T-cell (primary cell): ENCODE measurements around the gene AKIRIN2. TPM values are rescaled to one million over a fixed set of nuclear protein-coding genes. Genes with fewer than 3 reads are reported as not detected.
"Not testable (repeated sequence)": the region's sequence is repeated elsewhere in the genome, so short reads cannot be mapped to it uniquely, and the experiment has no call there.

Experiments
- ATAC-seq, 4 experiments: fragments of 200-7000 bp in 3 of 4; fragments of 150-1000 bp in 1 of 4; cut with Tn5 transposase; replicated peaks in 1 of 4; 1 replicate in 3 of 4; 2 replicates in 1 of 4; pipeline ENCODE4 v1.10.0; 2021; ENCODE audit warnings: moderate library complexity in 3 of 4, mild to moderate bottlenecking in 2 of 4, moderate number of reproducible peaks in 1 of 4
- CTCF ChIA-PET, 2 donors: fragments of 300-600 bp; sonication (Branson Sonifier 250); formaldehyde crosslinking; loops; one replicate each; lab custom pipeline; 2022; ENCODE audit warnings: antibody characterized with exemption in 2 of 2; lab: Charles Lee
- POLR2A ChIA-PET, 2 donors: fragments of 300-600 bp; sonication (Branson Sonifier 250); formaldehyde crosslinking; loops; one replicate each; lab custom pipeline; 2022; ENCODE audit warnings: antibody characterized with exemption in 2 of 2; lab: Charles Lee
- DNase-seq, 35 experiments: peaks; one replicate each; pipeline versions ENCODE4 v3.0.0 to v3.0.0-alpha.2; 2013 to 2023
- H3K27ac ChIP-seq: one replicate; pipeline ENCODE4 v1.5.1; 2013; ENCODE audit warnings: low read length
- H3K27me3 ChIP-seq, 2 experiments: replicated peaks in 1 of 2; 1 replicate in 1 of 2; 2 replicates in 1 of 2; pipeline versions ENCODE4 v1.6.1 to v1.7.0; 2013; ENCODE audit warnings: low read length in 1 of 2, mixed read lengths in 1 of 2; ENCODE audit not compliant: control insufficient read depth in 2 of 2, insufficient read depth in 2 of 2; ENCODE audit errors: extremely low read depth in 1 of 2
- H3K36me3 ChIP-seq, 2 donors: 1 replicate in 1 of 2; 2 replicates in 1 of 2; pipeline versions ENCODE4 v1.6.1 to v1.7.0; 2013; ENCODE audit warnings: low read length in 1 of 2; ENCODE audit not compliant: control insufficient read depth in 2 of 2, insufficient read depth in 1 of 2; ENCODE audit errors: extremely low read depth in 1 of 2
- H3K4me1 ChIP-seq, 2 experiments: 1 replicate in 1 of 2; 2 replicates in 1 of 2; pipeline versions ENCODE4 v1.6.1 to v1.7.0; 2013; ENCODE audit warnings: low read length in 2 of 2, mixed read lengths in 1 of 2; ENCODE audit not compliant: insufficient read depth in 2 of 2, control insufficient read depth in 1 of 2; ENCODE audit errors: extremely low read depth in 1 of 2
- H3K4me3 ChIP-seq, 2 donors: 1 replicate in 1 of 2; 2 replicates in 1 of 2; pipeline versions ENCODE4 v1.5.1 to v1.7.0; 2013; ENCODE audit warnings: mild to moderate bottlenecking in 2 of 2, low read length in 1 of 2, moderate library complexity in 1 of 2; ENCODE audit not compliant: control insufficient read depth in 1 of 2; ENCODE audit errors: extremely low read depth in 1 of 2
- H3K9me3 ChIP-seq: 2 replicates; pipeline ENCODE4 v1.7.0; 2013
- H3K27ac Mint-ChIP-seq, 2 donors: one replicate each; pipeline ENCODE4 v1.8.0; 2020 to 2021; ENCODE audit warnings: mild to moderate bottlenecking in 2 of 2, mixed read lengths in 2 of 2
- H3K27me3 Mint-ChIP-seq, 2 donors: one replicate each; pipeline ENCODE4 v1.8.0; 2021 to 2022; ENCODE audit warnings: mixed read lengths in 2 of 2
- H3K36me3 Mint-ChIP-seq: one replicate; pipeline ENCODE4 v1.8.0; 2021; ENCODE audit warnings: mixed read lengths
- H3K4me1 Mint-ChIP-seq, 3 donors: one replicate each; pipeline ENCODE4 v1.8.0; 2020 to 2022; ENCODE audit warnings: mixed read lengths in 3 of 3, mild to moderate bottlenecking in 1 of 3
- H3K4me3 Mint-ChIP-seq, 3 donors: one replicate each; pipeline ENCODE4 v1.8.0; 2020 to 2022; ENCODE audit warnings: mild to moderate bottlenecking in 3 of 3, mixed read lengths in 3 of 3, moderate library complexity in 3 of 3
- H3K9me3 Mint-ChIP-seq, 3 donors: one replicate each; pipeline ENCODE4 v1.8.0; 2020 to 2022; ENCODE audit warnings: mixed read lengths in 3 of 3
- WGBS: methylation state at CpG from one replicate; pipeline ENCODE4 v1.1.5; 2013; ENCODE audit warnings: missing lambda C conversion rate; ENCODE audit not compliant: insufficient coverage; 5-methylcytosine and 5-hydroxymethylcytosine counted together
- total RNA-seq, 35 experiments: library from RNA in 6 of 35; stranded (reverse) in 6 of 35; fragments of 120-200 nt in 1 of 35; gene quantifications; one replicate each; pipeline versions ENCODE4 v1.2.1 to v1.2.4 and lab custom pipeline; 2013 to 2026

AKIRIN2 gene
- total RNA-seq, 5 donors from 2014 or later (not counting 1 experiment from before 2014, with no cell fraction given): 52.5 to 81.9 (median 66.0) TPM

DNA sequence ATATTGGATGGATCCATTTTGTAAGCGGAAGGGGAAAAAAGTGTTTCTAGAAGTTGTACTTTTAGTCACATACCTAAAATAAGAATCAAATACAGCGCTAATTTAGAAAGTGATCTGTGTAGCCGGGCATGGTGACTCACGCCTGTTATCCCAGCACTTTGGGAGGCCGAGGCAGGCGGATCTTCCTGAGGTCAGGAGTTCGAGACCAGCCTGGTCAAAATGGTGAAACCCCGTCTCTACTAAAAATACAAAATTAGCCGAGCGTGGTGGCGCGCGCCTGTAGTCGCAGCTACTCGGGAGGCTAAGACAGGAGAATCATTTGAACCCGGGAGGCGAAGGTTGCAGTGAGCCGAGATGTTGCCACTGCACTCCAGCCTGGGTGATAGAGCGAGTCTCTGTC lies 1.0 kb upstream of the AKIRIN2 start:
- Histone ChIP-seq H3K27ac (peak overlapping the region; percentile 96), H3K4me3 (peak overlapping the region in 1 of 2 donors; percentile 98), H3K4me1 (peaks cover 4 to 17% of the 10 kb centered on the region in 2 experiments)
- H3K27me3 ChIP-seq, H3K9me3 ChIP-seq, DNase-seq, H3K36me3 Mint-ChIP-seq, H3K27me3 Mint-ChIP-seq, H3K36me3 ChIP-seq, ATAC-seq, H3K9me3 Mint-ChIP-seq: not testable (repeated sequence)
- CTCF ChIA-PET: interaction anchor here in 1 of 2 donors (0.5 to 0.6 kb wide), 2 partner anchors 24 to 28 kb away, joined by 3 to 4 read pairs; no protein-coding TSS in a partner anchor
- Mint-ChIP-seq H3K27ac (peak overlapping the region; percentile 90 to 96), H3K4me1 (peaks cover 31 to 42% (median 34%) of the 10 kb centered on the region in 3 donors), H3K4me3 (peak overlapping the region; percentile 83 to 98 (median 94))
- POLR2A ChIA-PET: interaction anchor here (1.2 kb wide), 2 partner anchors 11 to 114 kb away, joined by 3 to 4 read pairs; no protein-coding TSS in a partner anchor
- WGBS: 88% methylated on average over 15 of the region's 19 CpGs

DNA sequence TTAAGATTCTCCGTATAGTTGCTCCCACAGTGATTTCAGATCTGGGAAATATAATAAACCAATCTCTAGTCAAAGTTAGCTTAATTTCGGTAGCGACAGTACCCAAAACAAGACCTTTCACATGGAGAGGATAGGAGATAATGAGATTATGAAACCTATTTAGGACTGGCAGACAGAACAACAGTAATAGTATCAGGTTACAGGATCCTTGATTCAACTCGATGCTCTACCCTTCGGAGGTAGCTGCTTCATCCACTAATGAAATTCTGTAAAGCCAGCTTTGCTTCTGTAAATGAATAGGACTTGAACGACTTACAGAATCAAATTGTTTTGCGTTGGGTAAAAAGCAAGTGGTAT lies 534 bp upstream of the AKIRIN2 start:
- H3K4me1 Mint-ChIP-seq: peaks cover 36 to 47% (median 39%) of the 10 kb centered on the region in 3 donors

DNA sequence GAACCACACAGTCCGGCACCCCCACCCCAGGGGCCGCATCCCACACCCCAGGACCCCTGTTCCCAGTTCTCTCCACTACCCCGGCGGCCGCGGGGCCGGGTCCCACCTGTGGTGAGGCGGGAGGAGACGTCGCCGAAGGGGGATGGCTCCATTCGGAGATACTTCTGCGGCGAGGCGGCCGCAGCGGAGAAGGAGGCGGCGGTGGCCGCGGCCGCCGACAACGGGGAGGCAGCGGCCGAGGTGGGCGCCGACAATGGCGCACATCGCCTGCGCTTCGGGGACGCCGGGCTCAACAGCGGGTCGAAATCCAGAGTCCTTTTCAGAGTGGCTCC lies 723 bp downstream of the AKIRIN2 start:
- H3K9me3 Mint-ChIP-seq: no peaks in the 10 kb centered on the region
- Histone ChIP-seq H3K27ac (peak overlapping the region; percentile 96), H3K4me3 (peak overlapping the region; percentile 72 to 98), H3K27me3 (no peaks in the 10 kb centered on the region), H3K9me3 (no peaks in the 10 kb centered on the region), H3K36me3 (no peaks in the 10 kb centered on the region), H3K4me1 (peaks cover 12 to 24% of the 10 kb centered on the region in 2 experiments)
- no peaks in the 10 kb centered on the region for H3K27me3 Mint-ChIP-seq
- DNase-seq: peak in 4 of 35 experiments; percentile 3 to 27 (median 14)
- peaks cover 45 to 55% (median 49%) of the 10 kb centered on the region in 3 donors for H3K4me1 Mint-ChIP-seq
- ChIA-PET CTCF (no interaction called here), POLR2A (interaction anchor here (0.5 to 1.2 kb wide), 3 partner anchors 16 to 99 kb away, joined by 3 read pairs; no protein-coding TSS in a partner anchor)
- peak overlapping the region; percentile 90 to 97 for H3K27ac Mint-ChIP-seq
- peak overlapping the region; percentile 83 to 98 (median 94) for H3K4me3 Mint-ChIP-seq
- WGBS: under 1% methylated on average over 32 of the region's 36 CpGs
- H3K36me3 Mint-ChIP-seq: peaks cover 3% of the 10 kb centered on the region
- ATAC-seq: peak in 1 of 4 experiments; percentile 14

More for the DNA sequence above, 534 bp upstream of the AKIRIN2 start:
- peak overlapping the region; percentile 90 to 96 for H3K27ac Mint-ChIP-seq
- peak overlapping the region; percentile 96 for H3K27ac ChIP-seq
- no peaks in the 10 kb centered on the region for H3K36me3 ChIP-seq
- no peaks in the 10 kb centered on the region for H3K9me3 ChIP-seq
- ATAC-seq (no peak), DNase-seq (no peak)
- H3K9me3 Mint-ChIP-seq: no peaks in the 10 kb centered on the region
- H3K4me3 ChIP-seq: peak overlapping the region; percentile 72 to 98
- H3K27me3 Mint-ChIP-seq: no peaks in the 10 kb centered on the region
- peaks cover 3% of the 10 kb centered on the region for H3K36me3 Mint-ChIP-seq
- peaks cover 4 to 22% of the 10 kb centered on the region in 2 experiments for H3K4me1 ChIP-seq
- ChIA-PET CTCF (interaction anchor here in 1 of 2 donors (0.5 kb wide), 1 partner anchor 23 kb away, joined by 4 read pairs; no protein-coding TSS in a partner anchor), POLR2A (interaction anchor here (1.2 kb wide), 3 partner anchors 12 to 113 kb away, joined by 3 to 4 read pairs (median 3); no protein-coding TSS in a partner anchor)
- 6% methylated on average over 4 of the region's 7 CpGs for WGBS
- no peaks in the 10 kb centered on the region for H3K27me3 ChIP-seq
- H3K4me3 Mint-ChIP-seq: peak overlapping the region; percentile 83 to 98 (median 94)

DNA sequence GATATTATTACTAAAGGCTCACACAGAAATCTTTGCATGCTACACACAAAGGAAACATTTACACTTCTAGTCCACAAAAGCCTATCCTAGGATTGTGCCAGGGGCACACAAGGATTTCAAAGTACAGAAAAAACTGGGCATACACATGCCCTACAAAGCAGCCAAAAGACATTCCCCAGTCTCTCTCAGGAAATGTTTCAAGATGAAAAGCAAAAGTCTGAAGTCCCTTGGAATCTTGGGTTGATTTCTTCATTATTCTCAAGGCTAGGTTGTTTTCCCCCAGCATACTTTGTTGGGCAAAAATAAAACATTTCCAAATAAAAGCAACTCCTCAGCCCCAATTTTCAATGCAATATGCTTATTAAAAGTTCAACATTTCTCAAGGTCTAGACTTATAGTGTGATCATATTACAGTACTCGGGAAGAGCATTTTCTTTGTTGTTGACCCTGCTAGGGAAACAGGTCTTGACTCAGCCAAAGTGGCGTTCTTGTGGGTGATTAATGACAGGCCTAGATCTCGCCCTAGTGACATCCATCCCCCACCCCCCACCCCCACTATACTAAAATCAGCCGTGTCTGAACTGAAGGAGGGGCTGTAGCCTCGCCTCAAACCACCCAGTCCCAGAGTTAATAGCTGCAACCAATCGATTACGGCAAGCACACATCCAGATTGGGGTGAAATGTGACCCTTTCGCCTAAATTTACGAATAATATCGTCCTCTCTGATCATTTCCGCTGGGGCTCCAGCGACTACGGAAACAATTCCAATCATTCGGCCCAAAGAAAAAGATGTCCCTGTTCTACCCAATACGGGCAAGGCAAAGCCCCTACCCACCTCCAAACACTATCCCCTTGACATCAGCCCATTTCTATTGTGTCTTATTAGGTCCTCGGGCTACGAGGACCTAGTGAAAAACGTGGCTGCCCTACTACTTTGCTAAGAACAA lies 1.4 kb downstream of the AKIRIN2 start:
- Mint-ChIP-seq H3K4me3 (peak overlapping the region; percentile 83 to 98 (median 94)), H3K4me1 (peaks cover 51 to 61% (median 55%) of the 10 kb centered on the region in 3 donors), H3K27ac (peak overlapping the region; percentile 90 to 97), H3K9me3 (no peaks in the 10 kb centered on the region), H3K36me3 (peaks cover 3% of the 10 kb centered on the region), H3K27me3 (no peaks in the 10 kb centered on the region)
- ChIA-PET CTCF (interaction anchor here in 1 of 2 donors (0.6 to 1.0 kb wide), 3 partner anchors 13 to 131 kb away, joined by 3 to 5 read pairs (median 4); no protein-coding TSS in a partner anchor), POLR2A (interaction anchor here (0.6 to 1.7 kb wide), 5 partner anchors 9 to 58 kb away, joined by 3 to 10 read pairs (median 4); no protein-coding TSS in a partner anchor)
- no peaks in the 10 kb centered on the region for H3K27me3 ChIP-seq
- DNase-seq (peak in 9 of 35 experiments; percentile 4 to 63 (median 19)), ATAC-seq (no peak)
- peaks cover 18 to 26% of the 10 kb centered on the region in 2 experiments for H3K4me1 ChIP-seq
- WGBS: 0% methylated on average over 12 of the region's 18 CpGs
- H3K36me3 ChIP-seq: no peaks in the 10 kb centered on the region
- peak overlapping the region; percentile 96 for H3K27ac ChIP-seq
- no peaks in the 10 kb centered on the region for H3K9me3 ChIP-seq
- peak overlapping the region; percentile 72 to 98 for H3K4me3 ChIP-seq

DNA sequence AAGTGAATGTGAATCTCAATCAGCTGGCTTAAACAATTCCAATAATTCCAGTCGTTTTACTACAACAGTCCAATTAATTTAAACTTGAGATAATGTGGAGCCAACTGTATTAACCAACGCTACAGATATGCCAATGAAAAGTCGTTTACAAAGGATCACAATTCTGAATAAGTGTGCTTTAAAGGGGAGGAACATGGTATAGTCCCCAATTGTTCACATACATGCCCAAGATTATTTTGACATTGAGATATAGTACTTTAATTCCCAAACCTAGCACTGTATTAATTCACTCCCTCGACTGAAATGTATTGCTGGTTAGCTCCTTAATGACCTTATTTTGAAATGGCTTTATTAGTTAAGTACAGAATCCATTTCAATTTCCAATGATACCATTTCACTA lies 2.5 kb downstream of the AKIRIN2 start:
- H3K4me3 Mint-ChIP-seq: peak overlapping the region; percentile 83 to 98 (median 94)
- no peaks in the 10 kb centered on the region for H3K9me3 Mint-ChIP-seq
- POLR2A ChIA-PET: interaction anchor here (0.6 to 1.7 kb wide), 14 partner anchors 8 to 630 kb away, joined by 3 to 10 read pairs (median 4); no protein-coding TSS in a partner anchor
- H3K4me1 Mint-ChIP-seq: peaks cover 59 to 65% (median 61%) of the 10 kb centered on the region in 3 donors
- H3K36me3 Mint-ChIP-seq: peaks cover 3% of the 10 kb centered on the region
- Histone ChIP-seq H3K4me1 (peaks cover 19 to 29% of the 10 kb centered on the region in 2 experiments), H3K36me3 (no peaks in the 10 kb centered on the region), H3K27ac (no peak overlapping the region), H3K27me3 (no peaks in the 10 kb centered on the region), H3K4me3 (peak overlapping the region in 1 of 2 donors; percentile 98), H3K9me3 (no peaks in the 10 kb centered on the region)
- no CpG with 5 or more reads among the region's 4 CpGs for WGBS
- DNase-seq (no peak), ATAC-seq (no peak)
- CTCF ChIA-PET: interaction anchor here in 1 of 2 donors (0.6 to 1.5 kb wide), 4 partner anchors 12 to 432 kb away, joined by 3 to 5 read pairs (median 3); no protein-coding TSS in a partner anchor
- H3K27ac Mint-ChIP-seq: peak overlapping the region; percentile 84 to 97
- H3K27me3 Mint-ChIP-seq: no peaks in the 10 kb centered on the region
